NCI-H2171 treated with DMSO at 0.1 percent for 48 hours (cell line): Measurements from ENCODE around the gene SEMA3D.
A peak's percentile ranks its signal among the peaks of the same experiment; 100 is the strongest.

ENCODE experiments used
- DNase-seq: peaks from one replicate; lab custom pipeline; 2025; lab: John Stamatoyannopoulos, UW

Gene SEMA3D

DNA sequence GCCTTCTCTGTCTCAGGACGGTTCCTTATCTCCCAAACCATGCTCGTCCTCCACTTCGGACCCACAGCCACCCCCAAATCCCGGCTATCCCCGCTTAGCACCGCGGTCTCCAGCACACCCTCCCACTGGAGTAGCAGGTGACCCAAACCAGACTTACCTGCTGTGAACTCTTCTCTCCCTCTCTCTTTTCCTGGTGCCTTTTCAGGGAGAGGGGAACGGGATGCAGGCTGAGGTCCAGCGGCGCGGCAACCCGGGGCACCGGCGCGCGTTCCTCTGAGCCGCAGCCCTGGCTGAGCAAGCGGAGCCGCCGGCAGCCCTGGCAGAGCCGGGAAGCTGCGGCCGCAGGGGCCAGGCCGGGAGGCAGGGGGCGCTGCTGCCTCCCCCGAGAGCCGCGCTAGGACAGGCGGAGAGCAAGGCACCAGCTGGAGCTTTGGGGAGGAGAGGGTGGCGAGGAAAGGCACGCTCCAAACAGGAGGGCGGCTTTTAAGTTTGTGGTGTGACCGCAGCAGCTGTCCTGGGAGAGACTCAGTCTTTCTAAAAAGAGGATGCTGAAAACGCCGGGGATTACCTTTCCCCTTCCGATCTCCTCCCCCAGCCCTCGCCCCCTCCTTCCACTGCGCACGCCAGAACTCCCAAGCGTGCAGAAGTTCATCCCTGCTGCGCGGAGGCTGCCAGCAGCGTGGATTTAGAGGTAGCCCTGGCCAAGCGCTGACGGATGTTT, at the start of gene SEMA3D:
Gene SEMA3D (minus strand): TSS at position 536 of the 721 bp plus-strand sequence. CDS start 65,165 bp downstream, outside the sequence.
- peak; percentile 73 for DNase-seq

DNA sequence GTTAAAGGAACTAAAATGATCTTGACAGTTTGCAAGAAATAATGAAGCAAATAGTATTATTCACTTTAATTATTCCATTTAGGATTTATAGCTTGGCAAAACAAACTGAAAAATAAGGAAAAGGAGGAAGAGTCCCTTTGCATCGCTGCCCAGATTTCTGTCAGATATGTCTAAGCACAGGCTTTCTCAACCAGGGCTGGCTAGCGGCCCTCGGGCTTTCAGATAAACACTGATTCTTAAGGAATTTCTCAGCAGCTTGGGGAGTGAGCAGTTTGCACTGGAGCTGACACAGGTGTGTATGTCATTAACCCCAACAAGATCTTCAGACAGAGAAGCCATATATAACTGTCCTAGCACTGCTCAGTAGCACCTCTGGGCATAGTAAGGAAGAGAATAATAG, 47.9 kb upstream of the SEMA3D start:
- DNase-seq, result no peak

- no peak for DNase-seq
Measured at GRCh38 chr7:85232068-85232467, 45.2 kb upstream of the SEMA3D start.

DNA sequence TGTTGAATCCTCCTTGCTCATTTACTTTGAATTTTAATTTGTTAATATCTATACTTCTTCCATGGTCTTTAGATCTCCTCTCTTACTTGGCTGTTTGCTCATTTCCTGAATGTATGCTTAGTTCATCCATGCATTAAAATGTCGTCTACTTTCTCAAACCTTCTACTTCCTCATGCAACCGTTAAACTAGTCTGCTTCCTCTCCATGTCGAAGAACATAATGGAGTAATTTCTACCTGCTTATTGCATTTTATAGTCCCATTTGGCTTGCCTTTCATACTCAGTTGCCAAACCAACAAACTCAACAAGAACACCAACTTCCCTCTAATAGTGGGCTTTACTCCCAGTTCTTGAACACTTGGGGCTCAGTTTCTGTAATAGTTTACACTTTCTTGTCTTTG, 43.8 kb upstream of the SEMA3D start:
- no peak for DNase-seq

DNA sequence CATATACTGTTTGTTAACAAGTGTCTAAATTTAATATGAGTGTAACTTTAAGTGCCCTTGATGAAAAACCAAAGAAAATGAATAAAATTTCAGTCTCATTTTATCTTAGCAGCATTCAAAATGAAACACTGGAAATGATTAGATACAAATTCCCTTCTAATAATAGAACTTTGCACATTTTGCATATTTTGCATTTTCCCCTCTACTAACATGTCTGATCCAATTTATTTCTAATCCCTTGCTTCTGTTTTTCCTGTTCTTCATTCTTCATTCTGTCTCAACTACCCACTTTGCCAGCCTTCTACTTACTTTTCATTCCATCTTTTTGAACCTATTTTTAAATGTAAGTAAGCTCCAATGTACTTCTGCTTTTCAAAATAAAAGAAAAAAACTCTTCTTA, 42.7 kb upstream of the SEMA3D start:
- no peak for DNase-seq

DNA sequence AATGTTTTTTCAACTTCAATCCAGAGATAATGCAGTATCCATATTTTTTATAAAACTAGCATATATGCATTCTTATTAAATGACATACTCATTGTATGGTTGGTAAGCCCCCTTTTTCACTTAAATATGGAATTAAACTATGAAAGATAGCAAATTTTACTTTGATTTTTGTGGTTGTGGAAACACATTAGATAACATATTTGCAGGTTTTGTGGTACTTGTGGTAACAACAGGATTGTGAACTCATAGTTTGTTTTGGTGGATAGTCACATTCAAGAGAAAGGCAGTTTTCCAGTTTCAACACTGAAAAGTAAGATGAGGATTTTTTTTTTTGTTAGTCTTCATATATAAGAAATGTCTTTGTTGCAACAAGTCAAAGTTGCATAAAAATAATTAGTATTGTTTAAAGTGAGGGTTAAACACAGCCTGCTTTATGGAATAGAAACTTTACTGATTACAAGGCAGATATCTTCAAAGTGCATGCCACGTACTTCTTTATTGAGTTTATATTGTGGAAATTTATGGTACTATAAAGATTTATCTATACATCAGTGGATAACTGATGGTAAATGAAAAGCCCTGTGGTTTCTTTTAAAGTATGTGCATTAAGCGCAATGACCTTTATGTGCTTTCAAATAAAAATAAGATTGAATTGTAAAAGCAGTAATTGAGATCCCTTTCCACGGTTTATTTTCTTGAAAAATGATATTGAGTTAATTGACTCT, 39.7 kb upstream of the SEMA3D start:
- no peak for DNase-seq

GRCh38 chr7:85224171-85224570, 37.3 kb upstream of the SEMA3D start:
- no peak for DNase-seq

GRCh38 chr7:85222522-85222921, 35.7 kb upstream of the SEMA3D start:
- no peak for DNase-seq

DNA sequence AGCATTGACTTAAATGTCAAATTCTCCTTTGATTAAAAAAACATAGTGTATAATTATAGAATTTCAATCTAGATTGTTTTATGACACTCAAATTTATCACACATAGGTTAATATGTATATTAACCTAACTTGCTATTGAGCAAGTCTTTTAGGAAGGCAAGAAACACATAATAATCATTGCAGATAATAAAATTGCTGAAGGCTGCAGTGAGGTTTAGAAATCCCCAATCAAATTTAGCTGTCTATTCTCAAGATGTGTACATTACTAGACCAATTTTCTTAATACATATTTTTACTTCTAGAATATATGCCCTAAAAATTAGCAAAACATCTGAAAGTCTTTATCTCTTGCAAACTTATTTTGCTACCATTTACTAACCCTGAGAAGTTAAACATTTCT, 34.9 kb upstream of the SEMA3D start:
- no peak for DNase-seq

DNA sequence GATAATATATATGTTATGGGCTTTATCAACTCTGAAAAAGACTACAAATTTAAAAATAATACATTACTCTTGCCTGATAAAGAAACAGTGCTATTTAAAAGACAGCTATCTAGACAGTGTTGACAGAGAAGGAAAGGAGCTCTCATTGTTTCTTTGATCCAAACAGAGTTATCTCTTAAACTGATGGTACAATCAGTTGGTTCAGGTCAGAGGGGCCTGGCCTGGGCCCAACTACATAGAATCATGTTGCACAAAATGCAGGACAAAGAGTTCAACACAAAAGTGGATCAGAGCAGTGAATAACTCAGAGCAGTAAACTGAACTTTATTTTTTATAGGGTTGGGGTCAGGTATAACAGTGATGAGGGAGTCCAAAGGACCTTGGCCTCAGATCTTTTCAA, 33.8 kb upstream of the SEMA3D start:
- no peak for DNase-seq

DNA sequence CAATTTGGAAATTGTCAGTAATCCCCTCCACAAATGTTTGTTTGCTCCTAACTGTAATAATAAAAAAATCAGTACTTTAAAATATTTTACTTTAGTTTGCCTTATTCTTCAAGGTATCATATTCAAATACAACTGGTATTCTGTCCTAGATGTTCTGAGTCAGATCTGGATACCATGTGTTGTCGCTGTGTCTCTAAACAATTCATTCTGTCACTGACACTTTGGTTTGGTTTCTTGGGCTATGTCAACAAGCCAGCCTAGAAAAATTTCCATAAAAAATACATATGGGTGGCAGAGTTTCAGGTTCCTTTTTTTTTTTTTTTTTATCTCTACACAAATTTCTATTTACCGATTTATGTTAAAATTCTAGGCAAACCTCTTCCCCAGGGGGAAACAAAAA, 33.2 kb upstream of the SEMA3D start:
- DNase-seq, result no peak

DNA sequence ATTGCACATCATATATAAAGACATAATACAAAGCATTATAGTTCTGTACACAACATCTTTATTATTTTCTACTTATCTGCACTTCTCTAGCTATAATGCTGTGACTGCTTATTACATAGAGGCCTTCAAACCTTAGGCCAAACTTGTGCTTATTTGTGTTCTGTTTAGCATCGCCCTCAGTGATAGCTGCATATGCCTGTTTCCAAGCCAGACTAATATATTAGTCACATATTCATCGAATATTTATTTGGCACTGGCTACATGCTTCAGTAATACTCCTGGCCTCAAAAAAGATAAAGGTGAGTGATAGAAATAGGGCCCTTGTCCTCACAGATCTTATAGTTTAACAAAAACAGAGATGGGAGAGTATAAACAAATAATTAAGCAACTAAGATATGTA, 30.2 kb upstream of the SEMA3D start:
- DNase-seq, result no peak

DNA sequence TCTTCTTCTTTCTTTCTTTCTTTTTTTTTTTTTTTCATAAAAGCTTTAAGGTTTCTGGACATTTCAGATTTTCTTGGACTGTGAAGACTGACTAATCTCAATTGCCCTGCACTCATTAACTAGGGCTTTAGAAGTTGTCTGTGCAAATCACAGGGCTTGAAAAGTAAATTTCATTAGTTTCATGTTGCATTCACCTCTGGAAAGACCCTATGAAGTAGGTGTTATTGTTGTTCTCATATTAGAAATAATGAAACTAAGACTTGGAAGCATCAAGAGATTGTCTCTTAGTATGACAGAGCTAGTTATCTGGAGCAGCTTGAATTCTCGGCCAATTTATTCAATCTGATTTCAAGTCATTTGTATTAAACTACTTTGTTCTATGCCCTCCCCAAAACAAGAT, 28.2 kb upstream of the SEMA3D start:
- DNase-seq, result no peak

DNA sequence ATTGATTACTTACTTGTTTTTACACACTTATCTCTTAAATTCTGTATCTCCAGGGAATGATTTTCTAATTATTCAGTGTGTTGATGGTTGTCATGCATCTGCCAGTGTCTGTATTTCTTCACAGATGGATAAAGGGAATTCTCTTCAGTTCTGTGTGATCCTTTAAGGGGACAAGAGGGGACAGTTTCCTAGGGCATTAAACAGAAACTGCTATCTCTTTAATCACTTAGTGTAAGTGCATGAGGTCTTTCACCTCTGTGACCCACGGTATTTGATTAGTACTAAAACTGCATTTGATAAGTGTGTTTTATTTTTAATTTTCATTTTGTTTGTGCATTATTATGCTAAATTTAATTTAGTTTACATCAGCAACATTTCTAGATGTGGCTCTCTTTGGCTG, 26.6 kb upstream of the SEMA3D start:
- DNase-seq, result no peak

DNA sequence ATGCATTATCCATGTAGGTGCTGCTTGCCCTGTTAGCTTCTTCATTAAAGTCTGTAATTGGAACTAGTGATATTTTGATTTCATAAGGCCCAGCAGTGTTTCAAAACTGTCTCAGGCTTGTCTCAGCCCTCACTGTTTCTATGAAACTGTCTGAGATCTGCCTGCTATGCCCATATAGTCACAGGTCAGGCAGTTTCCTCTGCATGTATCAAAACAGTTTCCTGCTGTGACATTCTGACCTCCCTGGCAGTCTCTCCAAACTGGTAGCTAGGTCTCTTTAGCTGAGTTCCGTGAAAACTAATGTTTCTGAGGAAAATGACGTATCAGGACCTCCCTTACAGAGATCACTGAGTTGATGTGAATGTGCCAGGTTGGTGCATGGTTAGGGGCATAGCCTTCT, 18.9 kb upstream of the SEMA3D start:
- no peak for DNase-seq

DNA sequence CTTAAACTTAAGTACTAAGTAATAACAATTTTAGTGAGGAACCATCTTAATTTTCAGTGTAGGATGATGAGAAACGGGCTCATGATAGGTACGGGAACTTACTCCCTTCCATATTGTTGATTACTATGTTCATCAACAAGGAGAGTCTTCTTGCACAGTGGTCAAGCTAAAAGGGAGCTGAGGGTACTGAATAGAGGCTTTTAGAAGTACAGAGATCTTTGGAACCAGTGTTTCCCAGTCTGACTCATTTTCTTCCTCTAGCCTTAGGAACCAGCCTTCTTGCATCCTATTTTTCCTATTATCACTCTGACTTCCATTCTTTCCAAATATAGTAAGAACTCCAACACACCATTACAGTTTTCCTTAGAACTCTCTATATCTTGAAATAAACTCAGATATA, 17.6 kb upstream of the SEMA3D start:
- no peak for DNase-seq

DNA sequence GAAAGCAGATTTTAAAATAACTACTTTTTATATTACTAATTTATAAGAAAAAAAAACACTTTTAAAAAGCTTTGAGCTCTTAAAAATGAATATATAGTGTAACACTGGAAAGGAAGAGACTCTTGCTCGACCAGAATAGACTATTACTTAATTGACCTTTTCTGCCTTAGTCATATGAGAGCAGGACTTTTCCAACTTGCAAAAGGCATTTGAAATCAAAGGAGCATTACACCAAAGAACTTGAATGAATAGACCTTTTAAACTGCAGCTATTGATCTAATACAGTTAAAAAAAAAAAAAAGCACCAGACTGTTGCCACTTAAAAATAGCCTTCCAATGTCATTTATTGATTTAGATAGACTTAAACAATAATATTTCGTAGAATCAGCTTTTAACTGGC, 17.2 kb upstream of the SEMA3D start:
- DNase-seq, result no peak

GRCh38 chr7:85201209-85201608, 14.4 kb upstream of the SEMA3D start:
- DNase-seq, result no peak

- DNase-seq, result no peak
Measured at GRCh38 chr7:85196696-85197095, 9.8 kb upstream of the SEMA3D start.

DNA sequence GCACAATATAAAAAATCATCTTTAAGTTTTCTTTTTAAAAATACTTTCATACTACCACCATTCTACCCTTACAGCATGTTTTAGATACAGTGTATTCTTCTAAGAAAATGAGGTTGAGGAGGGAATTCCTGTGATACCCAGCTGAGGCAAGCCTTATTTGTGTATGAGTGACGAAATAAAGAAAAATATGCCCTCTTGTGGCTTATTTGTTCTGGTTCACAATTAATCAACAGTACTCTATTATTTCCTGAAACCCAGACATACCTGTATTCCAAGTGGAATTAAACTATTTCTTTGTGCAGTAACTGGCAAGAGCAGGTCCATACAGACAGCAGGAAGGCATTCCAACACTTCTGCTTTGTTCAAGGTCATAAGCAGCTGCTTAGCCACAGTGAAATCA, 4.5 kb upstream of the SEMA3D start:
- peak; percentile 2 for DNase-seq

DNA sequence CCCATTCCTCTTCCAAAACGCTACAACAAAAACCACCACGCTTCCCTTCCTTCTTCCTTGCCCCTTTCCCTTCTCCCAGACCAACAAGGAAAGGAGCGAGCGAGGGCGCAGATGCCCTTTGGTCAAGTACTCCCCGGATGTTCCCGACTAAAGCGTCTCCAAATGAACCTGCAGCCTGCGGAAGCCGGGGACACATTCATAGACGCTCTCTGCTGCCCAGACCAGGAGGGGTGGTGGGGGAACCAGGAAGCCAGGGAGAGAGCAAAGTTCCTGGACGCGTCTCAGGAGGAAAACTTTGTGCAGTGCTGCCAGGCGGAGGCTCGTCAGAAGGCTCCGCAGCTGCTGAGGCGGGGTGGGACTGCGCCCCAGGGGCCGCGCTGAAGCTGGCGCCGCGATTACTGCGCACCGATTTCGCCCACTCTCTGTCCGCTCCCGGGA, 754 bp downstream of the SEMA3D start:
- peak; percentile 13 for DNase-seq

DNA sequence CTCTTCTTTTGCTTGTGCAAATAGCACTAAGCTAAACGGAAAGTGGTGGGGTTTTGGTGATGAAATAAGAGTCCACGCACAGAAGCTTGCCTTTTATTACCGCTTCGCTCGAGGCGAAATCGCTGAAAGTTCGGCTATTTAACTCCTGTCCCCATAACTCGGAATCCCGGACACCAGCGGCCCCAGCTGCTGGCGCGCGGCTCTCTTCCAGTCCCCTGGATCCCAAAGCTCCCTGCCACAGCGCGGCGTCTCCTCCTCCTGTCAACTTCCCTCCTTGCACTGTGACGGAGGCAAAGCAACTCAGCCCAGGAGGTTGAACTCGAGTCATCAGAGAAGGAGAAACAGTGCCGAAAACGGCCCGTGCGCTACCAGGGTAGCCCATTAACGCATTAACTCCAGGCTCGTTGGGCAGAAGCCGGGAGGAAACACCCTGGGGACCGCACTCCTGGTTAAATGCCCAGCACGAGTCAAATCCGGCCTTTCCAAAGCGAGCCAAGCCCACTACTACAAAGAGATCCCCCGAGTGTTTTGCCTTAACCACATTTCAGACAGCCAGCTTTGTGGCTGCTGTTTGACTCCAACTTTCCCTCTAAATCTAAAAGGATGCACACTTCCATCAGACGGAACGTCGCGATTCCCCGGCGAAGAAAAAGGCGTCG, 1.3 kb downstream of the SEMA3D start:
- DNase-seq, result peak; percentile 37
